ENCODE data around the gene PI4K2A.

GRCh38 chr10:97675222-97675621 lies 34.8 kb downstream of the PI4K2A start:
- TF ChIP-seq CTCF (IDR thresholded peaks at IDR 0.05; ENCODE audit: extremely low read depth in 1 of 2, insufficient read depth in 1 of 2, low read depth in 1 of 2, low read length in 2 of 2) = no peak
- no peak for TF ChIP-seq GATA2 (IDR thresholded peaks at IDR 0.05; ENCODE audit: insufficient read depth, insufficient read length, low read depth, low read length)

All from endothelial cell of umbilical vein (primary cell).